Skeletal muscle tissue (tissue), 4 donors: Measurements from ENCODE around the gene NOS3. TPM values are rescaled to one million over a fixed set of nuclear protein-coding genes. Genes with fewer than 3 reads are reported as not detected.

Source experiments
- H3K27ac ChIP-seq: one replicate; pipeline ENCODE4 v1.7.0; 2013; ENCODE audit warnings: mild to moderate bottlenecking, low read depth, low read length, inconsistent platforms
- H3K27me3 ChIP-seq, 3 donors: one replicate each; pipeline ENCODE4 v1.7.0; 2013; ENCODE audit warnings: low read length in 3 of 3; ENCODE audit not compliant: control insufficient read depth in 3 of 3, insufficient read depth in 3 of 3
- H3K36me3 ChIP-seq, 3 donors: one replicate each; pipeline ENCODE4 v1.7.0; 2013; ENCODE audit warnings: low read length in 3 of 3; ENCODE audit not compliant: control insufficient read depth in 3 of 3, insufficient read depth in 3 of 3
- H3K4me1 ChIP-seq, 3 donors: one replicate each; pipeline ENCODE4 v1.7.0; 2013; ENCODE audit warnings: low read length in 3 of 3, mild to moderate bottlenecking in 3 of 3; ENCODE audit not compliant: control insufficient read depth in 3 of 3, insufficient read depth in 3 of 3
- H3K4me3 ChIP-seq, 3 donors: one replicate each; pipeline ENCODE4 v1.7.0; 2013; ENCODE audit warnings: low read length in 3 of 3
- H3K9ac ChIP-seq, 3 donors: one replicate each; pipeline ENCODE4 v1.7.0; 2013; ENCODE audit warnings: low read length in 3 of 3, mild to moderate bottlenecking in 3 of 3, moderate library complexity in 2 of 3, low read depth in 1 of 3
- H3K9me3 ChIP-seq, 3 donors: one replicate each; pipeline ENCODE4 v1.7.0; 2013; ENCODE audit warnings: low read length in 3 of 3; ENCODE audit not compliant: control insufficient read depth in 3 of 3
- total RNA-seq: library from RNA; depleted of rRNA; stranded (reverse); fragments of >200 nt; gene quantifications from one replicate; pipeline ENCODE4 v1.2.3, GENCODE V29; 2014
- donor health status: Osteomylitis.

The NOS3 gene
- total RNA-seq, 1 donor from 2014 or later, result 4.7 TPM

DNA sequence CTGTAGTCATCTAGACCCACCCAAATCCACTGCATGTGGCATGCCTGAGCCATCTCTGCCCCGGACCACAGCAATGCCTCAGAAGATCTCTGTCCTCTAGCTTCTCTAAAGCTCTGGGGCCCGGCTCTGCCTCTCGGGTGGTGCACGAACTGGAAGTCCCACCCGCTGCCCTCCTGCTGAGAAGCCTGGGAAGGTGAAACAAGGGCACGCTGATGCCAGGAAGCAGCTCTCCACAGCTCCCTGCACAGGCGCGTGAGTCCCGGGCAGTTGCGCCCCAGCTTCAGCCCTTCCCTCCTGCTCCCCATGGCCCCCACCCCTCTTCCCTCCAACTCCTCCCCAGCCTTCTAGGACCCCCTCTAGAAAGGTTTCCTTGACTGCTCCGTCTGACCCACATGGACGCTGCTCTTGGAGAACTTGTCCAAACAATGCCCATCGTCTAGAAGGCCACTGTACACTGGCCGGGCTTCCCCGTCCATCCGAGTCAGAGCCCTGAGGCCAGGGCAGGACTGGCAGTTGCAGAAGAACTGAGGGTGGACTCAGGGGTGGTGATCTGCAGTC lies 25.5 kb upstream of the NOS3 start:
- Histone ChIP-seq H3K4me1 (peaks cover 19 to 40% (median 33%) of the 10 kb centered on the region in 3 donors), H3K9ac (no peak overlapping the region), H3K4me3 (no peak overlapping the region), H3K27me3 (peaks cover 22 to 51% (median 50%) of the 10 kb centered on the region in 3 donors), H3K9me3 (no peaks in the 10 kb centered on the region), H3K27ac (no peak overlapping the region), H3K36me3 (no peaks in the 10 kb centered on the region)

DNA sequence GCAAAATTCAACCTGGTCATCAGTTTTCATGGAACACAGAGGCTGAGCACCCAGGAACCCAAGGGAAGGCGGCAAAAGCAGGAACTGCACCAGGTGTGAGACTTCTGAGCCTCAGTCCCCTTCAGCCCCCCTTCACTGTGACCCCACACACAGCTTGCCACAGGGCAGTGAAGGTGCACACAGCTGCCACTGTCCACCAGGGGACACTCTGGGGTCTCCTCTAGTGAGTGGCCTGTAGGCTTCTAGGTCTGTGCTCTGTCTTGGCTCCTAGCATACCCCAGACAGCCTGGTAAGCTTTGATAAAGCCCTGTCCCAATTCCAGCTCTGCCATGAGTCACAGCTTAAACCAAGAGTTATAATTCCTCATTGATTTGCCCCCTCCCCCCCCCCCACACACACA lies 24.8 kb upstream of the NOS3 start:
- no peaks in the 10 kb centered on the region for H3K36me3 ChIP-seq
- peaks cover 24 to 56% (median 55%) of the 10 kb centered on the region in 3 donors for H3K27me3 ChIP-seq
- no peak overlapping the region for H3K9ac ChIP-seq
- H3K9me3 ChIP-seq, result no peaks in the 10 kb centered on the region
- H3K4me3 ChIP-seq, result no peak overlapping the region
- peaks cover 19 to 43% (median 35%) of the 10 kb centered on the region in 3 donors for H3K4me1 ChIP-seq
- no peak overlapping the region for H3K27ac ChIP-seq

DNA sequence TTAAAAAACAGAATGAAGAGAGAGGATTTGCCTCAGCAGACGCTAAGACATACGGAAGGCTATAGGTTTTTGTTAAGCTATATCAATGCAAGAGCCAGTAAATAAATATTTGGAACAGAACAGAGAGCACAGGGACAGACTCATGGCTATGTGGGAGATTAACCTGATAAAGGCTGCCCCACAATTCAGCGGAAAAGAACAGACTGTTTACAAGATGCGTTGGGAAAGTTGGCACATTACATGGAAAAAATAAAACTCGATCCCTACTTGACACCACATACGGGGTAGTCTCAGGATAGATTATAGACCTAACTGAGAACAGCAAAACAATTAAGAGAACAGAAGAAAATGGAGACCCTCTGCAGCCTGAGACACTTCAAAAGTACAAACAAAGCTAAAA lies 23.5 kb upstream of the NOS3 start:
- Histone ChIP-seq H3K9ac (no peak overlapping the region), H3K4me3 (no peak overlapping the region), H3K27me3 (peaks cover 31 to 67% (median 60%) of the 10 kb centered on the region in 3 donors), H3K36me3 (no peaks in the 10 kb centered on the region), H3K4me1 (peaks cover 25 to 56% (median 45%) of the 10 kb centered on the region in 3 donors), H3K27ac (no peak overlapping the region), H3K9me3 (no peaks in the 10 kb centered on the region)

DNA sequence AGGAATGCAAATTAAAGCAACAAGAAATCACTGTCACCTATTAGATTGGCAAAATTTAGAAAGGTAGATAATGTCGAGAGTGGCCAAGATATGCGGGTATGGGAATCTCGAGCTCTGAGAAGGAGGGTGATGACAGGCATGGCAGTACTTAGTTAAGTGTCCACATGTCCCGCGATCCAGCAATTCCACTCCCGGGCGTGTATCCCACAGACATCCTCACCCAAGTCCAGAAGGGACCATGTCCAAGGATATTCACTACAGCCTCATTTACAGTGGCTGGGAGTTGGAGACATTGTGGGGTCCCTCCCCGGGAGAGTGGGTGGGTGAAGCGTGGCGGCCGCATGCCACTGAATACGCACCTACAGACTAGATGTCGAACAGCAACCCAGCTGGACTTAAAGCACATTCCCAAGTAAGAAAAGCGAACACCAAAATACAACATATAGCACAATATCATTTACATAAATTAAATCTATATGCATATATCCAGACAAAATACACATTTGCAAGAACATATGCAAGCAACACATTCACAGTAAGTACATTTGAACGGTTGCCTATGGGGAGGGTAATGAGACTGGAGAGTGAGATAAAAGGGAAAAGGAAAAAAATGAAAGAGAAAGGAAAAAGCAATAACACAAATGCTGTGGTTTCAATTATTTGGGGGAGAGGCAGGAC lies 22.6 kb upstream of the NOS3 start:
- H3K27me3 ChIP-seq, result peaks cover 31 to 63% (median 63%) of the 10 kb centered on the region in 3 donors
- no peak overlapping the region for H3K4me3 ChIP-seq
- H3K27ac ChIP-seq, result no peak overlapping the region
- H3K9ac ChIP-seq, result no peak overlapping the region
- H3K9me3 ChIP-seq, result no peaks in the 10 kb centered on the region
- H3K36me3 ChIP-seq, result no peaks in the 10 kb centered on the region
- peaks cover 25 to 59% (median 46%) of the 10 kb centered on the region in 3 donors for H3K4me1 ChIP-seq

DNA sequence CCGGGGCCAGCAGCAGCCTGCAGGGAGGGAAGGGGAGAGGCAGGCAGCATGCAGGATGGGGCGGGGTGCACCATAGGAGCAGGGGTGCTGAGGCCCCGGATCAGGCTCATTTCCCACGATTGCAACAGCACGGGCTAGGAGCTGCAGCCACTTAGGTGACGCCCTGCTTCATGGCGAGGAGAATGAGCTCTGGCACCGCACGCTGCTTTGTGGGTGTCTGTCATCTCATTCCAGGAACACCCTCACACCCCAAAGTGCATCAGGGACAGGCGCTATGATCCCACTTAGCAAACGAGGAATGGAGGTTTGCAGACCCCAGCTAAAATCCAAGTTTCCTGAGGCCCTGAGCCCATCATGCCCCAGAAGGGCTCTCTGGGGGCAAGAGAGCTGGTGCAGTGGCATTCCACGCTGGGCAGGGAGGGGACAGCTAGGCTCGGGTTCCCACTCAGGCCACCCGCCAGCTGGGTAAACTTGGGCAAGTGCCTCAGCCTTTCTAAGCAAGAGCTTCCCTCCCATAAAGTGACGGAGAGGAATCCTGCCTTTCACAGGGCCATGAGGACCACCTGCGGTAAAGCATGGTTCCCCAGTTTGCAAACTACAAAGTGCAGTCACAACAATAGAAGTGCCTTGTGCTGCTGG lies 22.0 kb upstream of the NOS3 start:
- Histone ChIP-seq H3K9ac (no peak overlapping the region), H3K4me3 (peak overlapping the region; percentile 30 to 43 (median 35)), H3K4me1 (peaks cover 25 to 59% (median 46%) of the 10 kb centered on the region in 3 donors), H3K9me3 (no peaks in the 10 kb centered on the region), H3K27ac (no peak overlapping the region), H3K36me3 (no peaks in the 10 kb centered on the region), H3K27me3 (peaks cover 38 to 69% (median 67%) of the 10 kb centered on the region in 3 donors)

DNA sequence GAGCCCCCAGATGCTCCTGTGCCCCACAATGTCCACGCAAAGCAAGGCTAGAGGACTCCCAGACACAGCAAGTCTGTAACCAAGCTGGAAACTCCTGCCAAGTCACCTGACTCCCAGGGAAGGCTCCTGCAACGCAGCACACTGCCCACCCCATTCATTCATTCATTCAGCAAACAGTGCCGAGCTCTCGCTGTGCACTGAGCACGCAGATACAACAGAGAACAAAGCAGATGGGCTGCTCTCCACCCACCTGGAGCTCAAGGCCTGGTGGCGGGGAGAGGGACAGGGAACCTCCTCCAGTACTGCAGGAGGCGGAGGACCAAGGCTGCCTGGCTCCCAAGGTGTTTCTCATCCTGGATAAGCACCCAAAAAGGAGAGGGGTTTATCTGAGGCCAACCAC lies 21.3 kb upstream of the NOS3 start:
- no peaks in the 10 kb centered on the region for H3K9me3 ChIP-seq
- H3K4me3 ChIP-seq, result no peak overlapping the region
- peaks cover 25 to 56% (median 48%) of the 10 kb centered on the region in 3 donors for H3K4me1 ChIP-seq
- H3K27ac ChIP-seq, result no peak overlapping the region
- peaks cover 42 to 67% (median 66%) of the 10 kb centered on the region in 3 donors for H3K27me3 ChIP-seq
- no peaks in the 10 kb centered on the region for H3K36me3 ChIP-seq
- no peak overlapping the region for H3K9ac ChIP-seq

DNA sequence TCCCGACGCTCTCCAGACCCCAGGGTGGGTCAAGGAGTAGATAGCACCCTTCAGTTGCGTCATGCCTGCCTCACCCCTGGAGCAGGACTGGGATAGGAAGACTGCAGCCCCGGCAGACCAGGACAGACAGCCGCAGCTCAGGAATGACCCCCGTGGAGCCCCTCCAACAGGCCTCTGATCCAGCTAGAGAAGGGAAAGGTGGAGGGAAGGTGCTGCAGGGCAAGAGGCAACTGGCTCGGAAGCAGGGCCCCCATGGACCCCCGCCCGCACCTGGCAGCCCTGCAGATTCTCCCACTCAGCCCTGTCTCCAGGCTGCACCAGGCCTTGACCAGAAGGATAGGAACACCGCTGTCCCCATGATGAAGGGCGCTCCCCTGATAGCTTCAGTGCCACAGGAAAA lies 20.4 kb upstream of the NOS3 start:
- Histone ChIP-seq H3K4me1 (peaks cover 33 to 60% (median 46%) of the 10 kb centered on the region in 3 donors), H3K27me3 (peaks cover 42 to 67% (median 67%) of the 10 kb centered on the region in 3 donors), H3K36me3 (no peaks in the 10 kb centered on the region)

DNA sequence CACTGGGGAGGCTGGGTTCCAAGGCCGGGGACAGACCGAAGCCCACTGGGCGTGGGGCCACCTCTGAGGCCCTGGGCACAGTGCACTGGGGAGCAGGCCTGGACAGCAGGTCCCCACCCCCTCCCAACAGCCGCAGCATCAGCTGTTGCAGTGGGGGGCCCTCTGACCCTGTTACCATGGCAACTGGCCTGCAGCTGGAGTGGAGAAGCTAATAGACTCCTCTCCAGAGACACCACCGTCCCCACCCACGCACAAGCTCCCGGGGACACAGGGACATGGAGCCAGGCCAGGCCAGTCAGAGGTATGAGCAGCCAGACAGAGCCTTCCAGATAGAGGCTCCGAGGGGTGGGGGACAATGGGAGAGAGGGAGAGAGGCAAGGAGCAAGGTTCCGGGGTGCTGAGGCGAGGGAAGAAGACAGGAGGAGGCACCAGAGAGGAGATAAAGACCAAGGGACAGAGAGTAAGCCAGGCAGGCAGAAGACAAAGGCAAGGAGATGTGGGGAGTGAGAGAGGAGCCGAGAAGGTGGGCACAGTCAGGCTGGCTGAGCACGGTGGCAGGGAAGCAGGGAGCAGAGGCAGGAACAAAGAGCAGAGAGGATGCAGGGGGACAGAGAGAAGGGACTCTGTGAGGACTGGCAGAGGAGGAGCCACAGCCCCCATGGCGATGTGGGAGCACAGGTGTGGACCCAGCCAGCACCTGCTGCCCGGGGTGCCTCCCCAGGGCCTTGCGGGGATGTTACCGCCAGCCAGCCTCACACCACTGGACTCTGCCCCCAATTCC lies 19.4 kb upstream of the NOS3 start:
- no peak overlapping the region for H3K27ac ChIP-seq
- peaks cover 46 to 73% (median 68%) of the 10 kb centered on the region in 3 donors for H3K27me3 ChIP-seq
- H3K4me1 ChIP-seq, result peaks cover 33 to 60% (median 47%) of the 10 kb centered on the region in 3 donors
- H3K9ac ChIP-seq, result no peak overlapping the region
- no peak overlapping the region for H3K4me3 ChIP-seq
- H3K9me3 ChIP-seq, result no peaks in the 10 kb centered on the region
- H3K36me3 ChIP-seq, result no peaks in the 10 kb centered on the region

More for the DNA sequence above, 20.4 kb upstream of the NOS3 start:
- Histone ChIP-seq H3K9me3 (no peaks in the 10 kb centered on the region), H3K9ac (no peak overlapping the region), H3K27ac (no peak overlapping the region), H3K4me3 (no peak overlapping the region)

DNA sequence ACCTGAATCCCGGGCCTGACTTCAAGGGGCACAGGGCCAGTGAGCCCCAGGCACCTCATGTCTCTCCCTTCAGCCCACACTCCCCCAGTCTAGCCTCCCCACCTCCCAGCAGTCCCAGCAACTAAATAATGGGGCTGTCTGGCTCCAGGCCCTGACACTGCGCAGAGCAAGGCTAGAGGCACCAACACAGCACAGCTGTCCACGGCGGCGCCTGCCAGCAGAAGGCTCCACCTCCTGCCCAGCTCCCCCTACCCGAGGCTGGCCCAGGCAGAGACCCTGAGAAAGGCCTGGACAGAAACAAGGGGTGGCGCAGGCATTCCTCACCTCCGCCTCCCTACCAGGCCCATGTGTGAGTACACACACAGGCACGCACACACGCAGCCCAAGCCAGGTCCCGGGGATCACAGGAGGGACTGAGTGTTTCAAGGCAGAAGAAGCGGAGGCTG lies 18.8 kb upstream of the NOS3 start:
- no peaks in the 10 kb centered on the region for H3K36me3 ChIP-seq
- no peak overlapping the region for H3K27ac ChIP-seq
- peaks cover 51 to 79% (median 71%) of the 10 kb centered on the region in 3 donors for H3K27me3 ChIP-seq
- H3K4me3 ChIP-seq, result no peak overlapping the region
- H3K4me1 ChIP-seq, result peaks cover 33 to 65% (median 52%) of the 10 kb centered on the region in 3 donors
- no peaks in the 10 kb centered on the region for H3K9me3 ChIP-seq
- no peak overlapping the region for H3K9ac ChIP-seq
